Subcutaneous adipose tissue (tissue), 4 donors: ENCODE measurements around the gene CDH23. TPM values are rescaled to one million over a fixed set of nuclear protein-coding genes. Genes with fewer than 3 reads are reported as not detected.

Experiments used
- CTCF ChIP-seq: fragments of 450-650 bp; IDR thresholded peaks from one replicate; pipeline ENCODE4 v1.5.1; 2016; ENCODE audit warnings: low read depth, mild to moderate bottlenecking, control low read depth, antibody characterized with exemption, moderate library complexity
- total RNA-seq, 4 donors: library from RNA; depleted of rRNA; stranded (reverse); fragments of >200 nt; gene quantifications; one replicate each; pipeline ENCODE4 v1.1.0, GENCODE V29; 2016

The CDH23 gene
- total RNA-seq, 4 donors from 2014 or later, result 14.3 to 74.8 (median 24.1) TPM

DNA sequence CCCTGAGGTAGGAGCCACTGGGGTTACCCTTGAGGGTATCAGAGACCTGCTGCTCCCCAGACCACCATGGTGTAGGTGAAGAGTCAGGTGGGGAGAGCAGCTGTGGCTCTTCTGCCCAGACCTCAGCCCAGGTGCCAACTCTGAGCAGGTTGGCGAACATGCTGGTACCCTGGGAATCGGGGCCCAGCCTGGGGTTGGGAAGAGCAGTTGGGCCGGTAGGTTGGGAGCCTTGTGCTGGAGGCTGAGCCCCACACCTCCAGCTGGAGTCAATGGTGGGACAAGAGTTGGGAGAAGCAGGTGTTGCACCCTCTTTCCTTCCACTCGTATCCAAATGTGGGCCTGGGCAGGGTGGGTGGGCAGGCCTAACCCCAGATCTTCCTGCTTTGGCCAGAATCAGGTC lies 114.5 kb downstream of the CDH23 start:
- TF ChIP-seq CTCF, result no peak

DNA sequence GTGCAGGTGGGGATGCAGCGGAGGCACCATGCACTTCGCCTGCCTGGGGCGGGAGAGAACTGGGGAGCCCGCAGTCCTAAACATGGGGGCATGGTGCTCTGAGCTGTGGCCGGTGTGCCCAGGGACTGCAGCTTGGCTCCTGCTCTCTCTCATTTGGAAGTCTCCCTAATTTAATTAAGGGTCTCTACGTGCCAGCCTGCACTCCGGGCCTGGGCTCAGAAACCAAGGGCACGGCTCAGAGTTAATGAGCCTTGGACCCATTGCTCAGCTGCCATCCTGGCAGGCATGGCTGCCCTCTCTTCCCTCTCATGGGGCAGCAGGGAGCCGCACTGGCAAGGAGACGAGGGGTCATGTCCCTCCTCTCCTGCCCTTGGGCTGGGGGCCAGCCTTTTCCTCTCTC lies 115.6 kb downstream of the CDH23 start:
- no peak for TF ChIP-seq CTCF

GRCh38 chr10:71512761-71513539 lies 116.2 kb downstream of the CDH23 start:
- TF ChIP-seq CTCF, result no peak

DNA sequence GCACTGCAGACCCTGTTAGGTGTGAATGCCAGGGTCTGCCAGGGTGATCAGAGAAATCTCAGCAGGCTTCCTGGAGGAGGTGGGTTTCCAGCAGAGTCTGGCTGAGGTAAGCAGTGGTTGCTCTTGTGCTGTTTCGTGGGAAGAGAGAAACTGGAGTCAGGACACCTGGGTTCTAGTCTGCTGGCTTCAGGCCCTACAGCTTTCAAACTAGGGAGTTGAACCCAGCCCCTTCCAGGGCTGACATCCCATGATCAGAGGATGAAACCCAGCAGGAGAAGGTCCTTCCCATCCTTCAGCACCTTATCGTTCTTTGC lies 116.8 kb downstream of the CDH23 start:
- no peak for TF ChIP-seq CTCF

GRCh38 chr10:71513936-71514335 lies 117.2 kb downstream of the CDH23 start:
- TF ChIP-seq CTCF, result no peak

GRCh38 chr10:71515531-71516172 lies 118.9 kb downstream of the CDH23 start:
- no peak for TF ChIP-seq CTCF

DNA sequence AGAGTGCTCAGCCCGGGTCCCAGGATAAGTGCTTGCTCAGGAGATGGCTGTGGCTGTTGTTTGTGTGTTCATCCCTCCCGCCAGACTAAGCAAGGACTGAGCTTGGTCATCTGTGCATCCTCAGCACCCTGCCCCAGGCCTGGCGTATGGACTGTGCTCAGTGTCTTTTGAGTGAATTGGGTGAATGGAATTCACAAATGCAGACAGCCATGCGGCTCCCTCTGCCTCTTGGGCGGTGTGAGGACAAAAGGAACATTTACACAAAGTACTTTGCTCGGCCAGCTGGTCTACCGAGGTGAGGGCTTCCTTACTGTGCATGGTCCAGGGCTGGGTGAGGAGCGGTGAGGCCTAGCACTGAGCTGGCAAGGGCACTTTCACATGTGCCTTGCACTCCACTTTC lies 120.2 kb downstream of the CDH23 start:
- no peak for TF ChIP-seq CTCF
